Measurements from ENCODE around the gene MISP.

Gene MISP

DNA sequence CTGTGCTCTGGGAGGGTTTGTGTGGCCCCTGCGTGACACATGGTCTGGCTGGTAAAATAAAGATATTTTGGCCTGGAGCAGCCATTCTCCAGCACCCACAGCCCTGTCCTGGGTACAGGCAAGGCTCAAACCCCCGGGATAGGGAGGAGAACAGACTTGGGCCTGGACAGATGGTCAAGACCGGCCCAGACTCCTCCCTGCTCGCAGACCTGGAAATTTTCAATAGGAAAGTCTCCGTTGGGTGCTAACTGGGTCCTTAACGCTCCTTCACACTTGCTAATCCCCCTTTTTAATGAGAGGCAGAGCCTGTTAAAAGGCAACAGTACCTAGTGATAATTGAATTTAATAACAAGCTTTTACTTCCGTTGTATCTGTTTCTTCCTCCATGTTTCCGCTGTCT lies 39.7 kb upstream of the MISP start:
- 59 to 63% methylated on average over 8 of the region's 8 CpGs for WGBS, 2 experiments
- Histone ChIP-seq H3K27me3 (ENCODE audit: control insufficient read depth, insufficient read depth, low read length, poor library complexity, severe bottlenecking) (no peaks in the 10 kb centered on the region), H3K4me1 (ENCODE audit: control insufficient read depth, insufficient read depth, low read length) (peaks cover 14% of the 10 kb centered on the region), H3K36me3 (ENCODE audit: control insufficient read depth, insufficient read depth, low read length) (no peaks in the 10 kb centered on the region), H3K4me3 (ENCODE audit: insufficient read depth, low read depth, low read length) (no peak overlapping the region), H3K9me3 (ENCODE audit: control insufficient read depth, low read length) (no peaks in the 10 kb centered on the region), H3K27ac (ENCODE audit: insufficient read depth, low read depth, low read length, poor library complexity, severe bottlenecking) (no peak overlapping the region)

DNA sequence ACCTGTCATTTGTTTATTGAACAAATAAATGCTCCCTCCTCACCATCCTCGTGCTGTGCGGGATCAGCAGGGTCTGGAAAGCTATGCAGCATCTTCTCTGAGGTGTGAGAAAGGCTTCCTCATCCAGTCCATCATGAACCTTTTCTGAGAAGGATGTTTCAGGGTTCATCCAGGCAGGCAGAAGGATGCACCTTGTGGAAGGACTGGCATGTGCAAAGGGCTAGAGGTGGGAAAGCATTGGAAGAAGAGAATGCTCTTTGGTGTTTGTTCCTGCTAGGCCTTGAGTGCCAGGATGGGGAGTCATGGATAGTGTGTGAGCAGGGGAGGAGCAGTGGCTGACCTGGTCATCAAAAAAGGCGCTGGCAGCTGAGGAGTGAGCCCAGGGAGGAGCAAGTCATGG lies 35.6 kb upstream of the MISP start:
- H3K27me3 ChIP-seq (ENCODE audit: control insufficient read depth, insufficient read depth, low read length, poor library complexity, severe bottlenecking): no peaks in the 10 kb centered on the region
- no peak overlapping the region for H3K27ac ChIP-seq (ENCODE audit: insufficient read depth, low read depth, low read length, poor library complexity, severe bottlenecking)
- no peaks in the 10 kb centered on the region for H3K9me3 ChIP-seq (ENCODE audit: control insufficient read depth, low read length)
- no peaks in the 10 kb centered on the region for H3K36me3 ChIP-seq (ENCODE audit: control insufficient read depth, insufficient read depth, low read length)
- H3K4me1 ChIP-seq (ENCODE audit: control insufficient read depth, insufficient read depth, low read length): peaks cover 14% of the 10 kb centered on the region
- no peak overlapping the region for H3K4me3 ChIP-seq (ENCODE audit: insufficient read depth, low read depth, low read length)
- WGBS, 2 experiments: 92 to 98% methylated on average over 3 of the region's 3 CpGs

DNA sequence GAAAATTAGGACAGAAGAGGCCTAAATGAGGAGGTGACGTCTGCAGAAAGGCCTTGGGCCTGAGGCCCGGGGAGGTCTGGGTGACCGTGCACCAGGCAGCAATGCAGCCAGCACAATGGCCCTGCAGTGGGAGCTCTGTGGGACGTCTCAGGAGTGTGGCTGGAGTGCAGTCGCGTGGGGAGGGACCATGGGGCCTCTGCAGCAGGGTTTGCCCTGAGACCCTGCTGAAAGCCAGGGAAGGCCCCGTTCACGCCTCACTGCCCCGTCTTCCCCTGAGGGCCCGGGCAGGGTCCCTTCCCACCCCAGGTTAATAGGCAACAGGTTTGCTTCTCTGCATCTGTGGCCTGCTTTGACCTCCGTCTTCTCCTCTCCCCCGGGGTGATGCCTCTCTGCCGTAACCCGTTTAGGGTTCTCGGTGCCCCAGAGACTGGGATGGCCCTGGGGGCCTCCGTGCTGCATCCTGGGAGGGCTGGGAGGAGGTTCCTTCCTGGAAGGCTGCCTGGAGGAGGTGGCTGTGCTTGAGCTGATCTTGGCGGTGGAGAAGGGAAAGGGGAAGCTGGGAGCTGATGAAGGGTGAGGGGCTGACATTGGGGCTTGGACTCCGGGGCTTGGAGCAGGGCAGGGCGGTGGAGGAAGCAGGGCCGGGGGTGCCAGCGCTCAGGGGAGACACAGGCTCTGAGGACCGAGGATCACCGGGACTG lies 32.5 kb upstream of the MISP start:
- H3K9me3 ChIP-seq (ENCODE audit: control insufficient read depth, low read length): no peaks in the 10 kb centered on the region
- no peak overlapping the region for H3K4me3 ChIP-seq (ENCODE audit: insufficient read depth, low read depth, low read length)
- no peaks in the 10 kb centered on the region for H3K27me3 ChIP-seq (ENCODE audit: control insufficient read depth, insufficient read depth, low read length, poor library complexity, severe bottlenecking)
- 71 to 72% methylated on average over 23 of the region's 23 CpGs for WGBS, 2 experiments
- no peak overlapping the region for H3K27ac ChIP-seq (ENCODE audit: insufficient read depth, low read depth, low read length, poor library complexity, severe bottlenecking)
- peaks cover 6% of the 10 kb centered on the region for H3K4me1 ChIP-seq (ENCODE audit: control insufficient read depth, insufficient read depth, low read length)
- no peaks in the 10 kb centered on the region for H3K36me3 ChIP-seq (ENCODE audit: control insufficient read depth, insufficient read depth, low read length)

DNA sequence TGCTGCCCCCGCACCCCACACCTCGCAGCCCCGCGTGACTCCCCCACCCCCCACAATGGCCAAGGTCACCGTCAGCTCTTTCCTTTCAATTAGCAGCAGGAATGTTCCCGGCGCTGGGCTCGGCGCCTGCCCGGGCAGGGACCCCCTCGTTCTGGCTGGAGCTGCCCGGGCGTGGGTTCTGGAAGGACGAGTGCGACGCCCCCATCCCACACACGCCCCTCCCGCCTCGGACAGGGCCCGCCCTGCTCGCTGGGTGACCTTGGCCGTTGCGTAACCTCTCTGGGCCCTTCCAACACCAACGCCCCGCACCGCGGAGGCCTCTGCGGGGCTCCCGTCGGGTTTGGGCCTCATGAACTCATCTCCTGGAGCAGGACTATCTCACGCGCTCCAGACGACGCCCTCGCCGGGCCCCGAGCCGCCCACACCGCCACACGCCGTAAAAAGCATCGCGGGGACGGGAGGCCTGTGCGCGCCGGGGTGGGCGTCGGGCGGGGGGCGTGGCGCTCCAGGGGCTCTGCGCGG lies 31.9 kb upstream of the MISP start:
- Histone ChIP-seq H3K36me3 (ENCODE audit: control insufficient read depth, insufficient read depth, low read length) (no peaks in the 10 kb centered on the region), H3K27ac (ENCODE audit: insufficient read depth, low read depth, low read length, poor library complexity, severe bottlenecking) (no peak overlapping the region), H3K4me3 (ENCODE audit: insufficient read depth, low read depth, low read length) (no peak overlapping the region), H3K9me3 (ENCODE audit: control insufficient read depth, low read length) (no peaks in the 10 kb centered on the region), H3K27me3 (ENCODE audit: control insufficient read depth, insufficient read depth, low read length, poor library complexity, severe bottlenecking) (no peaks in the 10 kb centered on the region), H3K4me1 (ENCODE audit: control insufficient read depth, insufficient read depth, low read length) (peaks cover 6% of the 10 kb centered on the region)
- 88 to 89% methylated on average over 54 of the region's 54 CpGs for WGBS, 2 experiments

DNA sequence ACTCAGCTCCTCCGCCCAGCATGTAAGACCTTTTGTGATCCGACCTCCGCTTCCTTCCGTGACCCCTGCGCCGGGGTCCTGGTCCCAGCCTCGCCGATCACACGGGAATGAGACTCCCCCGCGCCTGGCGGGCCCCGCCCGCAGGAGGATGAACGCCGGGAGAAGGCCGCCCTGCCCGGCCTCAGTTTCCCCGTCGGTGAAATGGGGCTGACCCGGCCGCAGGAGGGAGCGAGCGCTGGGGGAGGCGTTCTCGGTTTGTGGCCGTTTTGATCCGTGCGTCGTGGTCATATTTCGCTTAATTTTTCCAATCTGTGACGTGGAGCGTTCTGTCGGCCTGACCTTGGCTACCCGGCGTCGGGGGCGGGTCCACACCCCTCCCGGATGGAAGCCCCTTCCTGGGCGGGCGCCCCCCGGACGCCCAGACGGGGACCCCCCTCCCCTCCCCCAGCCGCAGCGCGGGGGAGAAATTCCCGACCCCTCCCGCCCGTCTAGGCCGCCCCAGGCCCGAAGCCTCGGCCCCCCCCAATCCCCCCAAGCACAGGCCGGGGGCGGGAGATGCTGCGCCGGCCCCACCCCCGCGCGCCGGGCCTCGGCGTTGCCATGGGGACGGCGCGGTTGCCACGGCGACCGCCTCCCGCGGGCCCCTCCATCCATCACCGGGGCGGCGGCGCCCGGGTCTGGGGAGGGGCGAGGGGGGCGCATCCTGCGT lies 31.1 kb upstream of the MISP start:
- H3K36me3 ChIP-seq (ENCODE audit: control insufficient read depth, insufficient read depth, low read length): no peaks in the 10 kb centered on the region
- no peak overlapping the region for H3K4me3 ChIP-seq (ENCODE audit: insufficient read depth, low read depth, low read length)
- WGBS, 2 experiments: 87 to 92% methylated on average over 69 to 71 of the region's 79 CpGs
- H3K27me3 ChIP-seq (ENCODE audit: control insufficient read depth, insufficient read depth, low read length, poor library complexity, severe bottlenecking): no peaks in the 10 kb centered on the region
- H3K27ac ChIP-seq (ENCODE audit: insufficient read depth, low read depth, low read length, poor library complexity, severe bottlenecking): no peak overlapping the region
- H3K9me3 ChIP-seq (ENCODE audit: control insufficient read depth, low read length): no peaks in the 10 kb centered on the region
- peaks cover 6% of the 10 kb centered on the region for H3K4me1 ChIP-seq (ENCODE audit: control insufficient read depth, insufficient read depth, low read length)

DNA sequence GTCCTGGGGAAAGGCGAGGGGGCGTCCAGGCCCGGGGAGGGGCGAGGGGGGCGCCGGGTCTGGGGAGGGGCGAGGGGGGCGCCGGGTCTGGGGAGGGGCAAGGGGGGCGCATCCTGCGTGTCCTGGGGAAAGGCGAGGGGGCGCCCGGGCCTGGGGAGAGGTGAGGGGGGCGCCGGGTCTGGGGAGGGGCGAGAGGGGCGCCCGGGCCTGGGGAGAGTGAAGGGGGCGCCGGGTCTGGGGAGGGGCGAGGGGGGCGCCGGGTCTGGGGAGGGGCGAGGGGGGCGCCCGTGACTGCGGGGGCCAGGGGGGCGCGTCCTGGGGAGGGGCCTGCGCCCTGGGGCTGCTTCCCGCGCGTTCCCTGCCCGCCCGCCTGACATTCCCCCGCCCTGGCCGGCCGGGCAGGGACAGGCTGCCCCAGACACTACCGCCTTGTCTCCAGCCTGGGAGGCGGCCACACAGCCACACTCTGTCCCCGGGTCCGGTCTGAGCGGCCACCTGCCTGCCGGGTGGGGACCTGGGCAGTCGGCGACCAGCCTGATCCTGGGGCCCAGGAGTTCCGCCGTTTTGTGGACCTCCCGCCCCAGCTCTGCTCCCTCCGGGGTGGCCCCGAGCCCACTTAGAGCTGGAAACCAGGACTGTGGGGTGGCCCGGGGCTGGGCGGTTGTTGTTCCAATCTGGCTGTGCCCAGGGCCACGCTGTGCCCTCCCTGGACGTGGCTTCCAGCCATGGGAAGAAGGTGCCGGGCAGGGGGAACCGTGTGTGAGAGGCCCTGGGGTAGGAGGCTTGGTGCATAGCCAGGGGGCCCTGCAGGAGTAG lies 30.4 kb upstream of the MISP start:
- no peak overlapping the region for H3K27ac ChIP-seq (ENCODE audit: insufficient read depth, low read depth, low read length, poor library complexity, severe bottlenecking)

DNA sequence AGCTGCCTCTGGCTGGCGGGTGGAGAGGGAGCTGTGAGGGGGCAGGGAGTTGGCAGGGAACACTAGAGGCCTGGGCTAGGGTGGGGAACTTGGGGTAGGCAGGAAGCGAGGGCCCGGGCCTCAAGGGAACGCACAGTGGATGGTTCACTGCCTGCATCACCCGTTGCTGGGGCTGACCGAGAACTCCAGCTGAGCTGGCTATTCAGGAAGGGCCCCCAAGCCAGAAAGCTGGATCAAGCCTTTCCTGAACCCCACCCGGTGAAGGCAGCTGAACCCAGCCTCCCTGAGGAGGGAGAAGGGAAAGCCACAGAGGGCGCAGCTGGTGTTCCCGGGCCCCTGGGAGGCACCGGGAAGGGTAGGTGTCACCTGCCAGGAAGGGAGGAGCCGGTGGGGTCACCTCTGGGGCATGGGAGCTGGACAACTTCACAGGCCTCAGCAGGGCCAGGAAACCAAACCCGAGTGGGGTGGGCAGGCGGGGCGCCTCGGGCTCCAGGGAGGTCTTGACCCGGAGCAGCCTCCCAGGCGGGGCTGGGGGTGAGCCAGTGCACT lies 28.3 kb upstream of the MISP start:
- Histone ChIP-seq H3K9me3 (ENCODE audit: control insufficient read depth, low read length) (no peaks in the 10 kb centered on the region), H3K27ac (ENCODE audit: insufficient read depth, low read depth, low read length, poor library complexity, severe bottlenecking) (no peak overlapping the region), H3K36me3 (ENCODE audit: control insufficient read depth, insufficient read depth, low read length) (no peaks in the 10 kb centered on the region), H3K4me3 (ENCODE audit: insufficient read depth, low read depth, low read length) (no peak overlapping the region), H3K4me1 (ENCODE audit: control insufficient read depth, insufficient read depth, low read length) (peaks cover 6% of the 10 kb centered on the region), H3K27me3 (ENCODE audit: control insufficient read depth, insufficient read depth, low read length, poor library complexity, severe bottlenecking) (no peaks in the 10 kb centered on the region)
- 91 to 94% methylated on average over 17 of the region's 17 CpGs for WGBS, 2 experiments

More for the DNA sequence above, 30.4 kb upstream of the MISP start:
- Histone ChIP-seq H3K9me3 (ENCODE audit: control insufficient read depth, low read length) (no peaks in the 10 kb centered on the region), H3K4me3 (ENCODE audit: insufficient read depth, low read depth, low read length) (no peak overlapping the region), H3K4me1 (ENCODE audit: control insufficient read depth, insufficient read depth, low read length) (peaks cover 6% of the 10 kb centered on the region), H3K36me3 (ENCODE audit: control insufficient read depth, insufficient read depth, low read length) (no peaks in the 10 kb centered on the region), H3K27me3 (ENCODE audit: control insufficient read depth, insufficient read depth, low read length, poor library complexity, severe bottlenecking) (no peaks in the 10 kb centered on the region)
- 83 to 86% methylated on average over 52 to 58 of the region's 58 CpGs for WGBS, 2 experiments

DNA sequence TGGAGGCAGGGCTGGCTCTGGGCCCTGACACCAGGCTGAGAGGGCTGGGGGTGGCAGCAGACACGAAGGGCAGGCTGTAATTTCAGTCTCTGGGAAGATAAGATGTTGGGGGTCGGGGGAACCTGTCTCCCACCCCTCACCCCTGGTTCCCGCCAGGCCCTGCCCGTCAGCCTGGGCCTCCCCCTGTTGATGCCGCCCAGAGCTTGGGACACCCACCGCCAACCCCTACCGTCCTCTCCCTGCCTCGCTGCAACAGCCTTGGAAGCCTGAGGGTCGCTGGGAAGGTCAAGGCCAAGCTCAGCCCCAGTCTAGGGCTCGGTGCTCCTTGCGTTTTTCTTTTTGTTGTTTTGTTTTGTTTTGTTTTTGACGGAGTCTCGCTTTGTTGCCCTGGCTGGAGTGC lies 27.7 kb upstream of the MISP start:
- 90 to 93% methylated on average over 13 of the region's 13 CpGs for WGBS, 2 experiments
- Histone ChIP-seq H3K27me3 (ENCODE audit: control insufficient read depth, insufficient read depth, low read length, poor library complexity, severe bottlenecking) (no peaks in the 10 kb centered on the region), H3K27ac (ENCODE audit: insufficient read depth, low read depth, low read length, poor library complexity, severe bottlenecking) (no peak overlapping the region), H3K4me1 (ENCODE audit: control insufficient read depth, insufficient read depth, low read length) (peaks cover 5% of the 10 kb centered on the region), H3K9me3 (ENCODE audit: control insufficient read depth, low read length) (no peaks in the 10 kb centered on the region), H3K36me3 (ENCODE audit: control insufficient read depth, insufficient read depth, low read length) (no peaks in the 10 kb centered on the region), H3K4me3 (ENCODE audit: insufficient read depth, low read depth, low read length) (no peak overlapping the region)

DNA sequence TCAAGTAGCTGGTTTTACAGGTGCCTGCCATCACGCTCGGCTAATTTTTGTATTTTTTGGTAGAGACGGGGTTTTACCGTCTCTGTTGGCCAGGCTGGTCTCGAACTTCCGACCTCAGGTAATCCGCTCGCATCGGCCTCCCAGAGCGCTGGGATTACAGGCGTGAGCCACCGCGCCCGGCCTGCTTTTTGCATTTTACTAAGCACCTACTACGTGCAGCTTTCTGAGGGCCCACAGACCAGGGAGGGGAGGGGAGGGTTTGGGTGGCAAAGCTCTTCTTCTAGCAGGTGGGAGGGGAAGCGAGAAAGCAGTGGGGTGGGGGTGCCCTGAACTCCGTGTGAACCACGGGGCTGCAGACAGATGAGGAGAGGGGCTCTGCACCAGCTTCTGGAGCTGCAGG lies 27.2 kb upstream of the MISP start:
- no peaks in the 10 kb centered on the region for H3K27me3 ChIP-seq (ENCODE audit: control insufficient read depth, insufficient read depth, low read length, poor library complexity, severe bottlenecking)
- H3K36me3 ChIP-seq (ENCODE audit: control insufficient read depth, insufficient read depth, low read length): no peaks in the 10 kb centered on the region
- 91 to 94% methylated on average over 18 of the region's 18 CpGs for WGBS, 2 experiments
- H3K4me3 ChIP-seq (ENCODE audit: insufficient read depth, low read depth, low read length): no peak overlapping the region
- H3K27ac ChIP-seq (ENCODE audit: insufficient read depth, low read depth, low read length, poor library complexity, severe bottlenecking): no peak overlapping the region
- peaks cover under 1% of the 10 kb centered on the region for H3K4me1 ChIP-seq (ENCODE audit: control insufficient read depth, insufficient read depth, low read length)
- H3K9me3 ChIP-seq (ENCODE audit: control insufficient read depth, low read length): no peaks in the 10 kb centered on the region

All from ectodermal cell (in vitro differentiated cells).